Heart left ventricle (tissue), 13 donors: ENCODE results near the gene DAB2IP.

Experiments used
- CTCF ChIP-seq, 12 donors: fragments of 200-600 bp; sonication (generic) in 4 of 12; IDR thresholded peaks; one replicate each; pipeline versions ENCODE4 v1.5.0 to v1.8.0; 2018 to 2022; ENCODE audit warnings: antibody characterized with exemption in 12 of 12, mild to moderate bottlenecking in 5 of 12
- POLR2A ChIP-seq, 2 donors: fragments of 450-650 bp; IDR thresholded peaks; one replicate each; pipeline ENCODE4 v1.6.1; 2017; ENCODE audit warnings: antibody characterized with exemption in 2 of 2, mild to moderate bottlenecking in 2 of 2, moderate library complexity in 2 of 2
- donor health status: ischemic (EF 13 %, LVEDD 7.1; RV severe dilation, severe dysfunction).
- donor health status: DM: no; HTN: yes; CAD: no.
- donor health status: DM: no; HTN: no; CAD: no.
- donor health status: ischemic (EF 25% LVEDD 6.9; RV normal size, moderate dysfunction).
- donor health status: ischemic (EF 25% LVEDD 5.7; RV mildly dilated, moderate dysfunction).
- donor health status: ischemic (EF 35%, LVEDD 5.7; RV mildly dilated, moderate dysfunction).
- donor health status: nonischemic (EF 11% LVEDD 7.7; RV severe dilation, severe dysfunction).
- donor health status: DM: yes; HTN: yes; CAD: no.
- donor health status: PGD.
- donor health status: ischemic (EF 29% LVEDD 5.4; RV normal size, mild dysfunction).
- donor health status: nonischemic (EF 23%, LVEDD 6.1; RV moderate dilation, normal function).

DNA sequence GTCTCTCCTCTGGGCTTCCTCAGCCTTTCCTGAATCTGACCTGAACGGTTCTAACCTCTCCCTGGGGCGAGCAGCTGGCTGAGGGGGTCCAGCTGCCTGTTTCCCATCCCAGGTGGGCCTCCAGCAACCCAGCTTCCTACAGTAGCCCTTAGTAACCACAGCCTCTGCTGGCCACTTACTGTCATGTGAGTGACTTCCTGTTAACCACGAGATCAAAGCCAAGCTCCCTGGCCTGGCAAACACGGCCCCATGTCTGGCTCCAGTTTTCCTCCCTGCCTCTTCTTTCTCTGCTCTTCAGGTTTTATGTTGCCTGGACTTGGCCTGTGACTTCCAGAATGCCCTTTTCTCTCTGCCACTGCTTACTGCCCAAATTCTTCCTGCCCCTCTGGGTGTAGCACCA lies 47.2 kb upstream of the DAB2IP start:
- TF ChIP-seq CTCF (IDR thresholded peaks at IDR 0.05) (no peak), POLR2A (IDR thresholded peaks at IDR 0.05) (no peak)
